ENCODE results near the gene FTCD. TPM values are rescaled to one million over a fixed set of nuclear protein-coding genes. Genes with fewer than 3 reads are reported as not detected.

The FTCD gene
- total RNA-seq, 6 experiments from 2014 or later: 141 to 668 (median 417) TPM

GRCh38 chr21:46126309-46127238 is 28.8 kb downstream of the FTCD start:
- H3K27ac ChIP-seq: no peak overlapping the region
- peak in 3 of 4 donors; percentile 1 to 4 (median 3) for ATAC-seq
- no peaks in the 10 kb centered on the region for H3K4me1 ChIP-seq
- H3K27me3 ChIP-seq: no peaks in the 10 kb centered on the region
- no peaks in the 10 kb centered on the region for H3K9me3 ChIP-seq
- no peak overlapping the region for H3K4me3 ChIP-seq
- intact Hi-C loops (cut with DNase I): no loop called here
- no peak for TF ChIP-seq POLR2A (IDR thresholded peaks at IDR 0.05)
- WGBS (ENCODE audit: insufficient coverage, low coverage, low lambda C conversion rate, missing lambda C conversion rate): 50% methylated on average over 3 of the region's 32 CpGs
- peak; percentile 20 to 72 (median 57) for DNase-seq
- no peaks in the 10 kb centered on the region for H3K36me3 ChIP-seq

GRCh38 chr21:46125846-46126301 is 29.5 kb downstream of the FTCD start:
- H3K27me3 ChIP-seq: no peaks in the 10 kb centered on the region
- WGBS (ENCODE audit: insufficient coverage, low coverage, low lambda C conversion rate, missing lambda C conversion rate): 64% methylated on average over 6 of the region's 47 CpGs
- no peak overlapping the region for H3K27ac ChIP-seq
- DNase-seq: peak; percentile 23 to 60 (median 53)
- intact Hi-C loops (cut with DNase I): no loop called here
- H3K4me3 ChIP-seq: no peak overlapping the region
- no peaks in the 10 kb centered on the region for H3K36me3 ChIP-seq
- no peaks in the 10 kb centered on the region for H3K4me1 ChIP-seq
- TF ChIP-seq POLR2A (IDR thresholded peaks at IDR 0.05) (no peak), CTCF (IDR thresholded peaks at IDR 0.05) (no peak)
- no peak for ATAC-seq
- H3K9me3 ChIP-seq: no peaks in the 10 kb centered on the region

GRCh38 chr21:46124926-46125845 is 30.2 kb downstream of the FTCD start:
- no peaks in the 10 kb centered on the region for H3K27me3 ChIP-seq
- DNase-seq: peak; percentile 21 to 64 (median 64)
- no peaks in the 10 kb centered on the region for H3K36me3 ChIP-seq
- intact Hi-C loops (cut with DNase I): no loop called here
- H3K4me1 ChIP-seq: no peaks in the 10 kb centered on the region
- H3K9me3 ChIP-seq: no peaks in the 10 kb centered on the region
- TF ChIP-seq CTCF (IDR thresholded peaks at IDR 0.05) (no peak), POLR2A (IDR thresholded peaks at IDR 0.05) (no peak)
- WGBS (ENCODE audit: insufficient coverage, low coverage, low lambda C conversion rate, missing lambda C conversion rate): 86% methylated on average over 16 of the region's 49 CpGs
- ATAC-seq: peak in 1 of 4 donors; percentile 4
- H3K27ac ChIP-seq: no peak overlapping the region
- H3K4me3 ChIP-seq: no peak overlapping the region

- Histone ChIP-seq H3K4me3 (no peak overlapping the region), H3K27ac (no peak overlapping the region), H3K4me1 (no peaks in the 10 kb centered on the region), H3K36me3 (no peaks in the 10 kb centered on the region), H3K27me3 (no peaks in the 10 kb centered on the region), H3K9me3 (no peaks in the 10 kb centered on the region)
- 75% methylated on average over 9 of the region's 16 CpGs for WGBS (ENCODE audit: insufficient coverage, low coverage, low lambda C conversion rate, missing lambda C conversion rate)
- intact Hi-C loops (cut with DNase I): no loop called here
- TF ChIP-seq CTCF (IDR thresholded peaks at IDR 0.05): no peak
- no peak for TF ChIP-seq POLR2A (IDR thresholded peaks at IDR 0.05)
- ATAC-seq (peak in 1 of 4 donors; percentile 1), DNase-seq (peak; percentile 16 to 70 (median 46))
Measured at GRCh38 chr21:46124083-46124925, 31.1 kb downstream of the FTCD start.

Data from right lobe of liver (tissue), 6 donors.